Measurements from ENCODE around the gene RASSF1. TPM values are rescaled to one million over a fixed set of nuclear protein-coding genes. Genes with fewer than 3 reads are reported as not detected.
A peak's percentile ranks its signal among the peaks of the same experiment; 100 is the strongest.

Gene RASSF1
- total and polyA plus RNA-seq, 10 of the 15 experiments (the other 5 are each of a cell fraction or from before 2014, with no cell fraction given): 4.4 to 59.6 (median 37.2) TPM

DNA sequence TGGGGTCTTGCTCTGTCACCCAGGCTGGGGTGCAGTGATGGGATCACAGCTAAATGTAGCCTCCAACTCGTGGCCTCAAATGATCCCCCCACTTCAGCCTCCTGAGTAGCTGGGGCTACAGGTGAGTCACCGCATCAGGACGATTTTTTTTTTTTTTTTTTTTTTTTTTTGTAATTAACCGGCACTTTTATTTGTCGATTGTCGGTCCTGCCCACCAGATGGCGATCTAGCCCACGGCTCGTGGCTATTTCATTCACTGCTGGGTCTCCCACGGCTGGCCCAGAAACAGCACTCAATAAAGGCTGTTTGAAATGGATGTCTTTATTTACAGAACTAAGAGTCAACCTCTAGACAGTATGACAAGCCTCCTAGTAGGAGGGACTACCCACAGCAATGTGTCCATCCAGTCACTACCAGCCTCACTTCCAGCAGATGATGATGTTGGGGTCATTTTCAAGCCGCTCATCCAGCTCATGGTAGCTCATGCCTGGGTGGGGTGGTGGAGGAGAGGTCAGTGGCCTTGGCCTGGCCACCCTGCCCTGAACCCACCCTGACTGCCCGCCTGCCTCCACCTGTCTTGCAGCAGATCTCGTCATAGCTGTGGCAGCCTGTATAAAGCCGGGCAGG, 6.7 kb upstream of the RASSF1 start (continued):
- TF ChIP-seq, protein P1, sequence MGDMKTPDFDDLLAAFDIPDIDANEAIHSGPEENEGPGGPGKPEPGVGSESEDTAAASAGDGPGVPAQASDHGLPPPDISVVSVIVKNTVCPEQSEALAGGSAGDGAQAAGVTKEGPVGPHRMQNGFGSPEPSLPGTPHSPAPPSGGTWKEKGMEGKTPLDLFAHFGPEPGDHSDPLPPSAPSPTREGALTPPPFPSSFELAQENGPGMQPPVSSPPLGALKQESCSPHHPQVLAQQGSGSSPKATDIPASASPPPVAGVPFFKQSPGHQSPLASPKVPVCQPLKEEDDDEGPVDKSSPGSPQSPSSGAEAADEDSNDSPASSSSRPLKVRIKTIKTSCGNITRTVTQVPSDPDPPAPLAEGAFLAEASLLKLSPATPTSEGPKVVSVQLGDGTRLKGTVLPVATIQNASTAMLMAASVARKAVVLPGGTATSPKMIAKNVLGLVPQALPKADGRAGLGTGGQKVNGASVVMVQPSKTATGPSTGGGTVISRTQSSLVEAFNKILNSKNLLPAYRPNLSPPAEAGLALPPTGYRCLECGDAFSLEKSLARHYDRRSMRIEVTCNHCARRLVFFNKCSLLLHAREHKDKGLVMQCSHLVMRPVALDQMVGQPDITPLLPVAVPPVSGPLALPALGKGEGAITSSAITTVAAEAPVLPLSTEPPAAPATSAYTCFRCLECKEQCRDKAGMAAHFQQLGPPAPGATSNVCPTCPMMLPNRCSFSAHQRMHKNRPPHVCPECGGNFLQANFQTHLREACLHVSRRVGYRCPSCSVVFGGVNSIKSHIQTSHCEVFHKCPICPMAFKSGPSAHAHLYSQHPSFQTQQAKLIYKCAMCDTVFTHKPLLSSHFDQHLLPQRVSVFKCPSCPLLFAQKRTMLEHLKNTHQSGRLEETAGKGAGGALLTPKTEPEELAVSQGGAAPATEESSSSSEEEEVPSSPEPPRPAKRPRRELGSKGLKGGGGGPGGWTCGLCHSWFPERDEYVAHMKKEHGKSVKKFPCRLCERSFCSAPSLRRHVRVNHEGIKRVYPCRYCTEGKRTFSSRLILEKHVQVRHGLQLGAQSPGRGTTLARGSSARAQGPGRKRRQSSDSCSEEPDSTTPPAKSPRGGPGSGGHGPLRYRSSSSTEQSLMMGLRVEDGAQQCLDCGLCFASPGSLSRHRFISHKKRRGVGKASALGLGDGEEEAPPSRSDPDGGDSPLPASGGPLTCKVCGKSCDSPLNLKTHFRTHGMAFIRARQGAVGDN (IDR thresholded peaks at IDR 0.05): no peak
- TF ChIP-seq, protein P2, sequence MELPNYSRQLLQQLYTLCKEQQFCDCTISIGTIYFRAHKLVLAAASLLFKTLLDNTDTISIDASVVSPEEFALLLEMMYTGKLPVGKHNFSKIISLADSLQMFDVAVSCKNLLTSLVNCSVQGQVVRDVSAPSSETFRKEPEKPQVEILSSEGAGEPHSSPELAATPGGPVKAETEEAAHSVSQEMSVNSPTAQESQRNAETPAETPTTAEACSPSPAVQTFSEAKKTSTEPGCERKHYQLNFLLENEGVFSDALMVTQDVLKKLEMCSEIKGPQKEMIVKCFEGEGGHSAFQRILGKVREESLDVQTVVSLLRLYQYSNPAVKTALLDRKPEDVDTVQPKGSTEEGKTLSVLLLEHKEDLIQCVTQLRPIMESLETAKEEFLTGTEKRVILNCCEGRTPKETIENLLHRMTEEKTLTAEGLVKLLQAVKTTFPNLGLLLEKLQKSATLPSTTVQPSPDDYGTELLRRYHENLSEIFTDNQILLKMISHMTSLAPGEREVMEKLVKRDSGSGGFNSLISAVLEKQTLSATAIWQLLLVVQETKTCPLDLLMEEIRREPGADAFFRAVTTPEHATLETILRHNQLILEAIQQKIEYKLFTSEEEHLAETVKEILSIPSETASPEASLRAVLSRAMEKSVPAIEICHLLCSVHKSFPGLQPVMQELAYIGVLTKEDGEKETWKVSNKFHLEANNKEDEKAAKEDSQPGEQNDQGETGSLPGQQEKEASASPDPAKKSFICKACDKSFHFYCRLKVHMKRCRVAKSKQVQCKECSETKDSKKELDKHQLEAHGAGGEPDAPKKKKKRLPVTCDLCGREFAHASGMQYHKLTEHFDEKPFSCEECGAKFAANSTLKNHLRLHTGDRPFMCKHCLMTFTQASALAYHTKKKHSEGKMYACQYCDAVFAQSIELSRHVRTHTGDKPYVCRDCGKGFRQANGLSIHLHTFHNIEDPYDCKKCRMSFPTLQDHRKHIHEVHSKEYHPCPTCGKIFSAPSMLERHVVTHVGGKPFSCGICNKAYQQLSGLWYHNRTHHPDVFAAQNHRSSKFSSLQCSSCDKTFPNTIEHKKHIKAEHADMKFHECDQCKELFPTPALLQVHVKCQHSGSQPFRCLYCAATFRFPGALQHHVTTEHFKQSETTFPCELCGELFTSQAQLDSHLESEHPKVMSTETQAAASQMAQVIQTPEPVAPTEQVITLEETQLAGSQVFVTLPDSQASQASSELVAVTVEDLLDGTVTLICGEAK (IDR thresholded peaks at IDR 0.05; ENCODE audit: borderline replicate concordance): peak; percentile 67
- TF ChIP-seq NFIC (IDR thresholded peaks at IDR 0.05; ENCODE audit: low read depth, low read length) (no peak), WRNIP1 (IDR thresholded peaks at IDR 0.05; ENCODE audit: borderline replicate concordance, low read depth, low read length) (no peak), BHLHE40 (IDR thresholded peaks at IDR 0.05; ENCODE audit: borderline replicate concordance in 1 of 2, low read depth in 2 of 2, low read length in 1 of 2) (no peak), ZNF592 (IDR thresholded peaks at IDR 0.05) (no peak), ETV6 (conservative IDR thresholded peaks at IDR 0.05 in 1 of 2, IDR thresholded peaks at IDR 0.05 in 1 of 2; ENCODE audit: borderline replicate concordance in 1 of 2, low read depth in 1 of 2) (no peak), CEBPB (IDR thresholded peaks at IDR 0.05; ENCODE audit: borderline replicate concordance in 1 of 2, low read depth in 2 of 2, low read length in 2 of 2) (no peak), NFXL1 (IDR thresholded peaks at IDR 0.05; ENCODE audit: borderline replicate concordance) (no peak), HDGF (IDR thresholded peaks at IDR 0.05) (no peak), SMC3 (IDR thresholded peaks at IDR 0.05; ENCODE audit: borderline replicate concordance, low read length) (peak; percentile 44; the same call in 1 of the 2 replicates), POLR2A (IDR thresholded peaks at IDR 0.05; ENCODE audit: low read depth, low read length) (no peak), CREB1 (IDR thresholded peaks at IDR 0.05; ENCODE audit: low read depth) (no peak), ESRRA (IDR thresholded peaks at IDR 0.05; ENCODE audit: low read length) (no peak)
- TF ChIP-seq, protein P3, sequence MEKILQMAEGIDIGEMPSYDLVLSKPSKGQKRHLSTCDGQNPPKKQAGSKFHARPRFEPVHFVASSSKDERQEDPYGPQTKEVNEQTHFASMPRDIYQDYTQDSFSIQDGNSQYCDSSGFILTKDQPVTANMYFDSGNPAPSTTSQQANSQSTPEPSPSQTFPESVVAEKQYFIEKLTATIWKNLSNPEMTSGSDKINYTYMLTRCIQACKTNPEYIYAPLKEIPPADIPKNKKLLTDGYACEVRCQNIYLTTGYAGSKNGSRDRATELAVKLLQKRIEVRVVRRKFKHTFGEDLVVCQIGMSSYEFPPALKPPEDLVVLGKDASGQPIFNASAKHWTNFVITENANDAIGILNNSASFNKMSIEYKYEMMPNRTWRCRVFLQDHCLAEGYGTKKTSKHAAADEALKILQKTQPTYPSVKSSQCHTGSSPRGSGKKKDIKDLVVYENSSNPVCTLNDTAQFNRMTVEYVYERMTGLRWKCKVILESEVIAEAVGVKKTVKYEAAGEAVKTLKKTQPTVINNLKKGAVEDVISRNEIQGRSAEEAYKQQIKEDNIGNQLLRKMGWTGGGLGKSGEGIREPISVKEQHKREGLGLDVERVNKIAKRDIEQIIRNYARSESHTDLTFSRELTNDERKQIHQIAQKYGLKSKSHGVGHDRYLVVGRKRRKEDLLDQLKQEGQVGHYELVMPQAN (conservative IDR thresholded peaks at IDR 0.05): no peak

All from GM12878 (cell line).